WTC11 (cell line): Measurements from ENCODE around the gene SUMF1. TPM values are rescaled to one million over a fixed set of nuclear protein-coding genes. Genes with fewer than 3 reads are reported as not detected.

ENCODE experiments used
- ATAC-seq: fragments of 200-7000 bp; cut with Tn5 transposase; 2 replicates; pipeline ENCODE4 v1.10.0; 2021; ENCODE audit warnings: mild to moderate bottlenecking, moderate library complexity
- CTCF ChIA-PET: fragments of 300-600 bp; sonication (Branson Sonifier 250); formaldehyde crosslinking; loops from one replicate; lab custom pipeline; 2021; ENCODE audit warnings: antibody characterized with exemption; lab: Charles Lee
- POLR2A ChIA-PET: fragments of 350-600 bp; sonication (Branson Sonifier 250); formaldehyde crosslinking; loops from one replicate; lab custom pipeline; 2021; ENCODE audit warnings: antibody characterized with exemption; lab: Charles Lee
- DNase-seq: peaks from one replicate; pipeline ENCODE4 v3.0.0; 2021; ENCODE audit warnings: low spot score
- H3K27ac Mint-ChIP-seq: 2 replicates; pipeline ENCODE4 v1.8.0; 2021; ENCODE audit warnings: mixed read lengths
- H3K27me3 Mint-ChIP-seq: 2 replicates; pipeline ENCODE4 v1.8.0; 2021; ENCODE audit warnings: low read depth, mild to moderate bottlenecking, moderate library complexity, mixed read lengths
- H3K36me3 Mint-ChIP-seq: 2 replicates; pipeline ENCODE4 v1.8.0; 2021; ENCODE audit warnings: mixed read lengths
- H3K4me1 Mint-ChIP-seq: 2 replicates; pipeline ENCODE4 v1.8.0; 2022; ENCODE audit warnings: mixed read lengths
- H3K4me3 Mint-ChIP-seq: 2 replicates; pipeline ENCODE4 v1.8.0; 2021; ENCODE audit warnings: mild to moderate bottlenecking, moderate library complexity, mixed read lengths
- H3K9me3 Mint-ChIP-seq: 2 replicates; pipeline ENCODE4 v1.8.0; 2021; ENCODE audit warnings: mixed read lengths
- ESRRA ChIP-seq: sonication (generic); formaldehyde crosslinking; IDR thresholded peaks from 2 replicates; pipeline ENCODE4 v1.8.1; 2022; ENCODE audit warnings: mild to moderate bottlenecking, missing genetic modification reagents, borderline replicate concordance
- OVOL2 ChIP-seq: fragments of 250-450 bp; sonication (Bioruptor Pico); IDR thresholded peaks from 2 replicates; pipeline ENCODE4 v1.9.0; 2021; ENCODE audit warnings: mild to moderate bottlenecking, borderline replicate concordance
- RORB ChIP-seq: fragments of 250-450 bp; sonication (Bioruptor Pico); IDR thresholded peaks from 2 replicates; pipeline ENCODE4 v1.9.0; 2021; ENCODE audit warnings: mild to moderate bottlenecking
- TEAD1 ChIP-seq: sonication (generic); formaldehyde crosslinking; IDR thresholded peaks from 2 replicates; pipeline ENCODE4 v1.8.0; 2022; ENCODE audit warnings: mild to moderate bottlenecking, missing genetic modification reagents
- ZNF317 ChIP-seq: sonication (generic); formaldehyde crosslinking; IDR thresholded peaks from 2 replicates; pipeline ENCODE4 v1.8.1; 2023; ENCODE audit warnings: low read depth, mild to moderate bottlenecking, moderate library complexity, missing genetic modification reagents, borderline replicate concordance
- ZNF423 ChIP-seq: fragments of 250-450 bp; sonication (Bioruptor Pico); IDR thresholded peaks from 2 replicates; pipeline ENCODE4 v2.1.2; 2022; ENCODE audit warnings: mild to moderate bottlenecking, moderate library complexity
- total RNA-seq: library from RNA; stranded (reverse); gene quantifications from 3 replicates; pipeline ENCODE4 v1.2.3, GENCODE V29; 2021
- TF ChIP-seq, protein P1 (sequence below): sonication (generic); formaldehyde crosslinking; IDR thresholded peaks from 2 replicates; pipeline ENCODE4 v1.8.1; 2023; ENCODE audit warnings: mild to moderate bottlenecking, missing genetic modification reagents, borderline replicate concordance
- TF ChIP-seq, protein P2 (sequence below): sonication (generic); formaldehyde crosslinking; IDR thresholded peaks from 2 replicates; pipeline ENCODE4 v1.8.0; 2022; ENCODE audit warnings: mild to moderate bottlenecking, missing genetic modification reagents

The SUMF1 gene
- total RNA-seq, 1 experiment from 2014 or later, result 10.4 TPM

DNA sequence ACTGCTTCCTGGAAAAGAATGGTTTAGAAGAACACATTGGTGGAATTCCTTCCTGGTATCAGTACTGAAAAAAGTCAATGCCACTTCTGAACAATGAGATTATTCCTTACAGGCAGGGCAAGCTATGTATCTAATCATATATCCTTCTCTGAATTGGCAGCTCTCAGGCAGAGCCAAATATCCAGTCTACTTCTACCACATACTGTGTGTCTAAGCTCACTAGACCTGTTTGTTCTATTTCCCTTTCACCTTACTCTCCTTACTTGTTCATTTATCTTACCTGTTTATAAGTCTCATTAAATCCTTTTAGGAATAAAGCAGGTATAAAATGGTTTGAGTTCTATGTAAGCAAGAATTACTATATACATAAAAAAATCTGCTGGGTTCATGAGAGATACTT is 155.6 kb downstream of the SUMF1 start:
- POLR2A ChIA-PET, result interaction anchor here (1.0 kb wide), 1 partner anchor 34 kb away, joined by 3 read pairs; no protein-coding TSS in a partner anchor
- TF ChIP-seq, protein P1, sequence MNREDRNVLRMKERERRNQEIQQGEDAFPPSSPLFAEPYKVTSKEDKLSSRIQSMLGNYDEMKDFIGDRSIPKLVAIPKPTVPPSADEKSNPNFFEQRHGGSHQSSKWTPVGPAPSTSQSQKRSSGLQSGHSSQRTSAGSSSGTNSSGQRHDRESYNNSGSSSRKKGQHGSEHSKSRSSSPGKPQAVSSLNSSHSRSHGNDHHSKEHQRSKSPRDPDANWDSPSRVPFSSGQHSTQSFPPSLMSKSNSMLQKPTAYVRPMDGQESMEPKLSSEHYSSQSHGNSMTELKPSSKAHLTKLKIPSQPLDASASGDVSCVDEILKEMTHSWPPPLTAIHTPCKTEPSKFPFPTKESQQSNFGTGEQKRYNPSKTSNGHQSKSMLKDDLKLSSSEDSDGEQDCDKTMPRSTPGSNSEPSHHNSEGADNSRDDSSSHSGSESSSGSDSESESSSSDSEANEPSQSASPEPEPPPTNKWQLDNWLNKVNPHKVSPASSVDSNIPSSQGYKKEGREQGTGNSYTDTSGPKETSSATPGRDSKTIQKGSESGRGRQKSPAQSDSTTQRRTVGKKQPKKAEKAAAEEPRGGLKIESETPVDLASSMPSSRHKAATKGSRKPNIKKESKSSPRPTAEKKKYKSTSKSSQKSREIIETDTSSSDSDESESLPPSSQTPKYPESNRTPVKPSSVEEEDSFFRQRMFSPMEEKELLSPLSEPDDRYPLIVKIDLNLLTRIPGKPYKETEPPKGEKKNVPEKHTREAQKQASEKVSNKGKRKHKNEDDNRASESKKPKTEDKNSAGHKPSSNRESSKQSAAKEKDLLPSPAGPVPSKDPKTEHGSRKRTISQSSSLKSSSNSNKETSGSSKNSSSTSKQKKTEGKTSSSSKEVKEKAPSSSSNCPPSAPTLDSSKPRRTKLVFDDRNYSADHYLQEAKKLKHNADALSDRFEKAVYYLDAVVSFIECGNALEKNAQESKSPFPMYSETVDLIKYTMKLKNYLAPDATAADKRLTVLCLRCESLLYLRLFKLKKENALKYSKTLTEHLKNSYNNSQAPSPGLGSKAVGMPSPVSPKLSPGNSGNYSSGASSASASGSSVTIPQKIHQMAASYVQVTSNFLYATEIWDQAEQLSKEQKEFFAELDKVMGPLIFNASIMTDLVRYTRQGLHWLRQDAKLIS (CRISPR knock-in tag), result no peak
- TF ChIP-seq ZNF317 (CRISPR knock-in tag) (no peak), ESRRA (no peak), OVOL2 (CRISPR knock-in tag) (no peak), TEAD1 (CRISPR knock-in tag) (no peak), ZNF423 (CRISPR knock-in tag) (no peak), RORB (CRISPR knock-in tag) (no peak)
- TF ChIP-seq, protein P2, sequence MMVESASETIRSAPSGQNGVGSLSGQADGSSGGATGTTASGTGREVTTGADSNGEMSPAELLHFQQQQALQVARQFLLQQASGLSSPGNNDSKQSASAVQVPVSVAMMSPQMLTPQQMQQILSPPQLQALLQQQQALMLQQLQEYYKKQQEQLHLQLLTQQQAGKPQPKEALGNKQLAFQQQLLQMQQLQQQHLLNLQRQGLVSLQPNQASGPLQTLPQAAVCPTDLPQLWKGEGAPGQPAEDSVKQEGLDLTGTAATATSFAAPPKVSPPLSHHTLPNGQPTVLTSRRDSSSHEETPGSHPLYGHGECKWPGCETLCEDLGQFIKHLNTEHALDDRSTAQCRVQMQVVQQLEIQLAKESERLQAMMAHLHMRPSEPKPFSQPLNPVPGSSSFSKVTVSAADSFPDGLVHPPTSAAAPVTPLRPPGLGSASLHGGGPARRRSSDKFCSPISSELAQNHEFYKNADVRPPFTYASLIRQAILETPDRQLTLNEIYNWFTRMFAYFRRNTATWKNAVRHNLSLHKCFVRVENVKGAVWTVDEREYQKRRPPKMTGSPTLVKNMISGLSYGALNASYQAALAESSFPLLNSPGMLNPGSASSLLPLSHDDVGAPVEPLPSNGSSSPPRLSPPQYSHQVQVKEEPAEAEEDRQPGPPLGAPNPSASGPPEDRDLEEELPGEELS (CRISPR knock-in tag), result no peak
- H3K9me3 Mint-ChIP-seq, result no peaks in the 10 kb centered on the region
- DNase-seq (no peak), ATAC-seq (no peak)
- H3K27ac Mint-ChIP-seq, result no peak overlapping the region
- H3K4me3 Mint-ChIP-seq, result no peak overlapping the region
- no peaks in the 10 kb centered on the region for H3K27me3 Mint-ChIP-seq
- CTCF ChIA-PET, result interaction anchor here (1.4 kb wide), 1 partner anchor 322 kb away, joined by 3 read pairs; no protein-coding TSS in a partner anchor
- peaks cover 31% of the 10 kb centered on the region for H3K36me3 Mint-ChIP-seq
- H3K4me1 Mint-ChIP-seq, result peaks cover 43% of the 10 kb centered on the region

Other genes with a start within 250 kb of the SUMF1 start
- gene SETMAR, start 163.9 kb downstream of the SUMF1 start, total RNA-seq, result 11.6 to 15.0 TPM (median 14.7 TPM) in 3 replicates
- gene ITPR1, start 26.1 kb upstream of the SUMF1 start, total RNA-seq, result 10.3 to 11.8 TPM (median 11.6 TPM) in 3 replicates